Measurements from ENCODE around the gene RASA3. TPM values are rescaled to one million over a fixed set of nuclear protein-coding genes. Genes with fewer than 3 reads are reported as not detected.

RASA3 gene
- total and polyA plus RNA-seq, 9 of the 15 experiments (the other 6 are each of a cell fraction or from before 2014, with no cell fraction given), result 0.72 to 25.3 (median 14.4) TPM

GRCh38 chr13:114147803-114148520, 15.5 kb upstream of the RASA3 start (continued):
- TF ChIP-seq ZBTB5 (IDR thresholded peaks at IDR 0.05), result no peak
- TF ChIP-seq NR4A1 (CRISPR knock-in tag; IDR thresholded peaks at IDR 0.05), result no peak
- no peak for TF ChIP-seq NR4A1 (tag; IDR thresholded peaks at IDR 0.05)
- TF ChIP-seq ZNF644 (tag; IDR thresholded peaks at IDR 0.05; ENCODE audit: low read depth), result no peak
- no peak for TF ChIP-seq KAT8 (IDR thresholded peaks at IDR 0.05; ENCODE audit: low read depth)

GRCh38 chr13:114146629-114147028, 14.2 kb upstream of the RASA3 start:
- FAIRE-seq, result no peak
- Histone ChIP-seq H3K9me3 (replicated peaks; ENCODE audit: control insufficient read depth, insufficient read depth, low read depth, low read length) (no peaks in the 10 kb centered on the region), H3K4me1 (replicated peaks in 1 of 2; ENCODE audit: control insufficient read depth in 2 of 2, insufficient read depth in 2 of 2, low read length in 2 of 2) (peaks cover 8 to 27% of the 10 kb centered on the region in 2 experiments; a peak in 3 of 5 replicates), H3K9ac (ENCODE audit: insufficient read depth in 1 of 2, low read depth in 2 of 2, low read length in 2 of 2) (no peak overlapping the region), H3K27me3 (ENCODE audit: control insufficient read depth in 2 of 2, insufficient read depth in 2 of 2, low read length in 2 of 2) (no peaks in the 10 kb centered on the region), H3K4me3 (no peak overlapping the region), H3K27ac (ENCODE audit: extremely low read depth, low read depth, low read length) (no peak overlapping the region), H3K79me2 (ENCODE audit: control insufficient read depth, insufficient read depth, low read length) (no peaks in the 10 kb centered on the region), H3K36me3 (ENCODE audit: control insufficient read depth, insufficient read depth, low read length) (no peaks in the 10 kb centered on the region), H3K9me1 (ENCODE audit: control insufficient read depth, insufficient read depth, low read length) (no peaks in the 10 kb centered on the region), H4K20me1 (replicated peaks; ENCODE audit: control insufficient read depth, insufficient read depth, low read length) (no peaks in the 10 kb centered on the region), H3K4me2 (ENCODE audit: insufficient read depth, low read length) (no peak overlapping the region), H2AFZ (ENCODE audit: low read depth, low read length) (no peak overlapping the region)
- peak in 2 of 4 experiments; percentile 26 to 35 for DNase-seq (ENCODE audit: extremely low read depth in 1 of 4, low spot score in 3 of 4)
- peak; percentile 80 for ATAC-seq
- TF ChIP-seq NFE2 (IDR thresholded peaks at IDR 0.05; ENCODE audit: low read depth), result no peak
- TF ChIP-seq YY1 (IDR thresholded peaks at IDR 0.05; ENCODE audit: borderline replicate concordance in 1 of 3, control insufficient read depth in 1 of 3, extremely low read depth in 1 of 3, insufficient read depth in 3 of 3, insufficient read length in 1 of 3, insufficient replicate concordance in 2 of 3, low read depth in 1 of 3, low read length in 2 of 3), result peak in 1 of 3 experiments; percentile 14
- peak in 1 of 2 experiments; percentile 21; a peak in 1 of 4 replicates for TF ChIP-seq RAD21 (CRISPR knock-in tag; conservative IDR thresholded peaks at IDR 0.05 in 1 of 2, IDR thresholded peaks at IDR 0.05 in 1 of 2)
- peak in 2 of 3 experiments; percentile 26 to 30; a peak in 2 of 6 replicates for TF ChIP-seq CTCF (IDR thresholded peaks at IDR 0.05 in 2 of 3, conservative IDR thresholded peaks at IDR 0.05 in 1 of 3; ENCODE audit: insufficient read depth in 2 of 3, low read depth in 1 of 3, low read length in 3 of 3)
- TF ChIP-seq CTCFL (IDR thresholded peaks at IDR 0.05; ENCODE audit: borderline replicate concordance, insufficient read depth, low read depth, low read length, poor library complexity, severe bottlenecking), result peak; percentile 28
- intact Hi-C loops (cut with micrococcal nuclease), result loop anchor here (5.0 kb wide), 1 partner anchor 76 kb away; no protein-coding TSS in a partner anchor
- ChIA-PET CTCF (ENCODE audit: low intra/inter-chr PET ratio) (interaction anchor here (1.1 kb wide), 1 partner anchor 80 kb away, joined by 3 read pairs; no protein-coding TSS in a partner anchor), POLR2A (interaction anchor here (0.6 kb wide), 1 partner anchor 14 kb away, joined by 3 read pairs; no protein-coding TSS in a partner anchor)
- no TSS peak for BruUV-seq (replicated peaks)
- in situ Hi-C loops (cut with MboI), result no loop called here
- WGBS (ENCODE audit: insufficient coverage, low coverage, missing lambda C conversion rate), result 7% methylated on average over 9 of the region's 10 CpGs

Measured in K562 (cell line).